HK-2 (cell line): Measurements from ENCODE around the gene SIM1.

ENCODE experiments used
- DNase-seq: peaks from one replicate; pipeline ENCODE4 v3.0.0-alpha.2; 2018; ENCODE audit not compliant: unreplicated experiment

The SIM1 gene

GRCh38 chr6:100464903-100465700 is at the start of gene SIM1:
SIM1 (minus strand) TSS chr6:100464921; CDS start chr6:100463468, 1,453 bp downstream.
- DNase-seq: peak; percentile 96

GRCh38 chr6:100512203-100512862 is 47.6 kb upstream of the SIM1 start:
- DNase-seq: no peak

DNA sequence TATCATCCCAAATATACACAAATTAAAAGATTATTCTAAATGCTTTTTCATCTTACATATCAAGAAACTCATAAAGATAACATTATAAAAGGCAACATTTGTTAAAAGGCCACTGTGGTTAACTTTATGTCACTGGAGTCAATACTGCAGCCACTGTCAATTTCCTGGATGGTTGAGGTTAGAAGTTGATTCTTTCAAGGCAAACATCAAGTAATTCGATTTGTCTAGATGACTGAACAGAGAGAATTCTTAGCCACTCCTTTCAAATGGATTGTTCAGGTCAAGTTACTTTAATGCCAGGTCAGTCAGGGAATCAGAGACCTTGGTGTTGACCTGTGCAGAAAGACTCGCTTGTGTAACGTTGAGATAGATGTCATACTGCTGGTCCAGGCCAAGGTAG is 44.4 kb upstream of the SIM1 start:
- DNase-seq: no peak

DNA sequence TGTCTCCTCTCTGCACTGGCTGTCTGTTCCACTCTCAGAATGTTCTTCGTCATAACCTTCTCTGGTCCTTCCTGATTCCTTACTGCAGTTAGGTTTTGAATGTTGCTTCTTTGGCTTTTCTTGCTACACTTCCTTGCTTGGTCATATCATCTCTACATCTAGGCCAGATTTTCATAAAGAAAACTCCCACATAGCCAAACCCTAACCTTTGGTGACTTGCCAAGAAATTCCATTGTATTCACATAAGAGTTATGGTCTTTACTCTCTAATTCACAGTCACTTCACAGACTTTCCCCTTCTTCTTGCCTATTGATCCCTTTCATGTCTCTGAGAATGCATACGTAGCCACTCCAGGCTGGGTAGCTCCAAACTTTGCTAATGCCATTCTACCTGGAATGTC is 41.9 kb upstream of the SIM1 start:
- no peak for DNase-seq

DNA sequence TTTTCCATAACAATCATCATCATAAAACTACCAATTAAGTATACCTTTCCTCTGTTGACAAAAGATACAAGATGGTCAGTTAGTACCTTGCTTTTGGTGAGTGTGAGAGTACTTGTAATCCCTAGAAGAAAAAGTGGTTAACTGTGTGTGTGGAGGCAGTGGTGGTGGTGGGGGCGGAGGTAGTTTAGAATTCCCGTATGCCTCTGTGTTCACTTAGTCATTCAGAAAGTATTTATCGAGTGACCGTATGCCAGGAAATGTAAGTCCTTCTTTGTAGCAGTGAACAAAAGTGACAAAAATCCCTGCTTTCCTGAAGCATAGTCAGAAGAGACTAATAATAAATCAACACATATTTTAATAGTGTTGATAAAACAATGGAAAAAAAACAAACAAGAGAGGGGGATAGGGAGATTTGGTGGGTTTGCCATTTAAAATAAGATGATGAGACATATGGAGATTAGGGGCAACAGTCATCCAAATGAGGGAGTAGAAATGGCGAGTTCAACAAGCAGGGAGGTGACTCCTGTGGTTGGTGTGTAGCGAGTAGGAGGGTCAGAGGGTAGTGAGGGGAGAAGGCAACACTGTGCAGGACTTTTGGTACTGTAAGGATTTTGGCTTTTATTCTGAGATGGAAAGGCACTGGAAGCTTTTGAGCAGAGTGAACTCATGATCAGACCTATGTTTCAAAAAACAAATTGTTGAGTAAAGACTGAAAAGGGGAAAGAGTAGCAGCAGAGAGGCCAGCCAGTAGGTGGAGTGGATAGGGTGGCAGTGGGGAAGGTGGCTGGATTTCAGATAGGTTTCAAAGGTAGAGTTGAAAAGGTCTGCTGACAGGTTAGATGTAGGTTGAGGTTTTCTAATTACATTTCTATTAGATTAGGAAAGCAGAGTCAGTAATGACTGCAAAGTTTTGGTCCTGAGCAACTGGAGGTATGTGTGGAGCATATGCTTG is 40.3 kb upstream of the SIM1 start:
- DNase-seq: peak; percentile 60

GRCh38 chr6:100503043-100503705 is 38.5 kb upstream of the SIM1 start:
- DNase-seq: no peak

- no peak for DNase-seq
These were observed 28.6 kb upstream of the SIM1 start for GRCh38 chr6:100493206-100493888.

GRCh38 chr6:100491952-100492670 is 27.4 kb upstream of the SIM1 start:
- DNase-seq: no peak

GRCh38 chr6:100490065-100490464 is 25.3 kb upstream of the SIM1 start:
- DNase-seq: no peak

DNA sequence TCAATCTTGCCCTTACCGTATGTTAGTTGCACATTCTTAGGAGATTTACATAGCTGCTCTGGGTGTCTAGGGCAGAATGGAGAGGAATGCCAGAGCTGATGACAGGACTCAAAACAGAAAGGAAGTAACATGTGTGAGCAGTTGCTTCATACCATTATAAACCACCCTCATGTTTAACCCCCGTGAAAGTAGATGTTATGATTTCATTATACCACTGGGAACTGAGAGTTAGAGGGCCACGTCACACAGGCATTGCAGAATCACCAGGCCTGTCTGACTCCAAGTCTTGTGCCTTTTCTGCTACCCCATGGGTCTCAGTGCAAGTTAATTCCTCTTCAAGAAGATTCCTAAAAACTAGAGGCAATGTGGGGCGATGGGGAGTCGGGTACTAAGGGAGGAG is 23.5 kb upstream of the SIM1 start:
- DNase-seq: no peak

DNA sequence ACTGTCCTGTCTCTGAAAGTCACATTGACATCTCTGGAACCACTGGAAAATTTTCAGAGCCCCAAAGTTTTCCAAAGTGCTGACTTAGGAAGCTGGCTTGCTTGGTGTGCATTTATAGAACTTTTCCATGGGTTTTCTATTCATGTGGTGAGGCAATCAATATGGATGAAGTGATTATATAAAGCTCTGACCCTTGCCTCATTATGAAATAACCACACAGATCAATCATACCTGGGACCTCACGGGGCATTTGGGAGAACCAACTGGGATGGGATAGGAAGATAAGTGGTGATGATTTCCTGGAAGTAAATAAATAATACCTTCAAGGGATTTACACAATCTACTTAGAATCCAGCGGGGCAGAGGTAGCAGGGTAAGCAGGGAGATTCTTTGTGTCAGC is 22.9 kb upstream of the SIM1 start:
- no peak for DNase-seq

- DNase-seq: no peak
These were observed 20.5 kb upstream of the SIM1 start for GRCh38 chr6:100485268-100485667.

DNA sequence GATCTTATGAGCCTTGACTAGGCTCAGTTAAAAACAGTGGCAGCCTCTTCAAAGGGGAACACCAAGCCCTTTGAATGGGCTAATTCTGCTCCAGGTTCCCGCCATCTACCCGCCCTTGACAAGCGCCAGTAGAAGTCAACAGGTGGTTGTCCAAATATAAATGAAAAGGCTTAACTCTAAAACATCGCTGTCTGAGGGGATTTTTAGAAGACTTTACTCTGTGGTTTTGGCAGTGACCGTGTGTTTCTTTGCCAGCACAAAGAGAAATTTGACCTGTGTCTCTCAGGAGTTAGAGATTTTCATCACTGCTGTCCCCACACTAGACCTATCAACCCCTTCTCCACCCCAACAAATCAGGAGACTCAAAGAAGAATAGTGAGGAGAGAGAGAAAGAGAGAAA is 19.8 kb upstream of the SIM1 start:
- DNase-seq: no peak

GRCh38 chr6:100482698-100483097 is 18.0 kb upstream of the SIM1 start:
- no peak for DNase-seq

DNA sequence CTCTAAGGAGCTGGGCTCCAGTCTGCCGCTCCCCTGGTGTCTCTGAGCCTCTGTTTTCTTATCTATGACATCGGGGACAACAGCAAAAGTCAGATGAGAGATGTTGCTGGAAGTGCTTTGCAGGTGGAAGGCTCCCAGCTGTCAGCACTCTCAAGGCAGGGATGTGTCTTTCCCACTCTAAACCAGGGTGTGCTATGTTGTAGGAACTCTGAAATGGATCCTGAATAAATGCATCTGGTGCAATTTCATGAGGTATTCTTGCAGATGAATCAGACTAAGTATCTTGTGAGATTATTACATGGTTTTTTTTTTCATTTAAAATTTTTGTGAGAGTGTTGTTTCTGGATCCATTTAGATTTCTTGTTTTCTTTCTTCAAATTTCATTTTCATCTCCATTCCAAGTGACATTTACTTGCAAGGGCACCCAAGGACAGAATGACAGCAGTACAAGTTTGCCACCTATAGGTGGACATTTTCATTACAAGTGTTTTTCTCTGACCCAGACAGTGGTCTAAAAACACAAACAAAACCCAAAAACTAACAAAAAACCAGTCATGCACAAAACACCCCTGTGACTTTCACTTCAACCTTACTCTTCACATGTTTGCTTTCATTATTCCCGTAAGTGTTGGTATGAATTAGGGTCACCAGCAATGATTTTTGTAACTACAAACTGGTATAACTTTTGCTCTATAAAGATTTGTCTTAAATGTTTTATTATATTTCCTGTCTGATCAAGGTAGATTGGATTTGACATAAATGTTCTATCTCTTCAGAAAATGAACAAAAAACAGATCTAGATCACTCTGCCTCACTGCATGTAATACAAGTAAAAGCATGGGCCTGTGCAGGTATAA is 14.7 kb upstream of the SIM1 start:
- DNase-seq: no peak

GRCh38 chr6:100475554-100476320 is 11.0 kb upstream of the SIM1 start:
- peak; percentile 26 for DNase-seq

- no peak for DNase-seq
These were observed 8.5 kb upstream of the SIM1 start for GRCh38 chr6:100473182-100473581.

DNA sequence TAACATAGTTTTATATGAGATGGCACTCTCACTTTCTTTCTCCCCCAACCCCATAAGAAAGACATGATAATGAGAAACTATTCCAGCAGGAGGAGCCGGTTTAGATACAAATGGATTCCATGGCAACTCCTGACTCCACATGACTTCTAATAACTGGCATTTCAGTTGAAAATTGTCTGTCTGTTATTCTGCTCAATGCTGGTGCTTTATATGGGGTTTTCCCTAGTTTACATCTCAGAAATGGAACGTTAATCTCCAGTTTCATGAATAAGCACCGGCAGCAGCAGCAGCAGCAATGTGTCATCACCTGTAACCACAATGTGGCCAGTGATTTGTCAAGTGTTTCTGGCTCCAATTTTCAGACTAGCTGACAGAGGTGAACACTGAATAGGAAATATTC is 8.0 kb upstream of the SIM1 start:
- peak; percentile 60 for DNase-seq
